HL-60 (cell line): Measurements from ENCODE around the gene ATP8A2.

ENCODE experiments used
- DNase-seq, 2 experiments: peaks; one replicate each; pipeline ENCODE4 v3.0.0-alpha.2; 2010 to 2020; ENCODE audit warnings: low read depth in 1 of 2, low spot score in 1 of 2
- H3K27ac ChIP-seq: fragments of 250-450 bp; sonication (Bioruptor Pico); replicated peaks from 2 replicates; pipeline ENCODE4 v1.5.1; 2020; ENCODE audit warnings: mild to moderate bottlenecking, moderate library complexity
- H3K27me3 ChIP-seq: fragments of 250-450 bp; sonication (Bioruptor Pico); 2 replicates; pipeline ENCODE4 v1.5.1; 2021; ENCODE audit warnings: mild to moderate bottlenecking, moderate library complexity; ENCODE audit not compliant: insufficient read depth, poor library complexity, severe bottlenecking
- H3K4me3 ChIP-seq: replicated peaks from 2 replicates; pipeline ENCODE4 v1.5.1; 2011; ENCODE audit warnings: mild to moderate bottlenecking, control low read depth, low read length; ENCODE audit not compliant: insufficient read depth
- GABPA ChIP-seq: IDR thresholded peaks from 2 replicates; pipeline ENCODE4 v1.6.1; 2012; ENCODE audit warnings: low read depth
- POLR2AphosphoS5 ChIP-seq: IDR thresholded peaks from 2 replicates; pipeline ENCODE4 v1.6.1; 2012; ENCODE audit warnings: low read depth
- SPI1 ChIP-seq: IDR thresholded peaks from 2 replicates; pipeline ENCODE4 v1.6.1; 2012; ENCODE audit warnings: low read depth, mild to moderate bottlenecking, borderline replicate concordance
- TF ChIP-seq, protein P1 (sequence below): IDR thresholded peaks from one replicate; pipeline ENCODE4 v1.5.1; 2011; ENCODE audit warnings: low read length, control low read depth, inconsistent platforms; ENCODE audit not compliant: insufficient read depth
- TF ChIP-seq, protein P2 (sequence below): IDR thresholded peaks from 2 replicates; pipeline ENCODE4 v1.6.1; 2012; ENCODE audit warnings: low read depth; ENCODE audit not compliant: insufficient replicate concordance

ATP8A2 gene

DNA sequence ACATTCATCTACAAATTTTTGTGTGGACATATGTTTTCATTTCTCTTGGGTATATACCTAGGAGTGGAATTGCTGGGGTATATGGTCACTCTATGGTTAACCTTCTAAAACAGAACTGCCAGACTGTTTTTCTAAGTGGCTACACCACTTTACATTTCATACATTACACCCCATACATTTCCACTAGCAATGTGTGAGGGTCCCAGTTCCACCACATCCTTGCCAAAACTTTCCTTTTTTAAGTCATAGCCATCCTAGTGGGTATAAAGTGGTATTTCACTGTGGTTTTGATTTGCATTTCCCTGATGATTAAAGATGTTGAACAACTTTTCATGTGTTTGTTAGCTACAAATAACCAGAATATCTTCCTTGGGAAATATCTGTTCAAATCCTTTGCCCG, 344.0 kb downstream of the ATP8A2 start:
- Histone ChIP-seq H3K27ac (no peak overlapping the region), H3K27me3 (peaks cover 9% of the 10 kb centered on the region), H3K4me3 (no peak overlapping the region)
- TF ChIP-seq GABPA (no peak), POLR2AphosphoS5 (no peak), SPI1 (no peak)
- TF ChIP-seq, protein P1, sequence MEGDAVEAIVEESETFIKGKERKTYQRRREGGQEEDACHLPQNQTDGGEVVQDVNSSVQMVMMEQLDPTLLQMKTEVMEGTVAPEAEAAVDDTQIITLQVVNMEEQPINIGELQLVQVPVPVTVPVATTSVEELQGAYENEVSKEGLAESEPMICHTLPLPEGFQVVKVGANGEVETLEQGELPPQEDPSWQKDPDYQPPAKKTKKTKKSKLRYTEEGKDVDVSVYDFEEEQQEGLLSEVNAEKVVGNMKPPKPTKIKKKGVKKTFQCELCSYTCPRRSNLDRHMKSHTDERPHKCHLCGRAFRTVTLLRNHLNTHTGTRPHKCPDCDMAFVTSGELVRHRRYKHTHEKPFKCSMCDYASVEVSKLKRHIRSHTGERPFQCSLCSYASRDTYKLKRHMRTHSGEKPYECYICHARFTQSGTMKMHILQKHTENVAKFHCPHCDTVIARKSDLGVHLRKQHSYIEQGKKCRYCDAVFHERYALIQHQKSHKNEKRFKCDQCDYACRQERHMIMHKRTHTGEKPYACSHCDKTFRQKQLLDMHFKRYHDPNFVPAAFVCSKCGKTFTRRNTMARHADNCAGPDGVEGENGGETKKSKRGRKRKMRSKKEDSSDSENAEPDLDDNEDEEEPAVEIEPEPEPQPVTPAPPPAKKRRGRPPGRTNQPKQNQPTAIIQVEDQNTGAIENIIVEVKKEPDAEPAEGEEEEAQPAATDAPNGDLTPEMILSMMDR, result no peak
- TF ChIP-seq, protein P2, sequence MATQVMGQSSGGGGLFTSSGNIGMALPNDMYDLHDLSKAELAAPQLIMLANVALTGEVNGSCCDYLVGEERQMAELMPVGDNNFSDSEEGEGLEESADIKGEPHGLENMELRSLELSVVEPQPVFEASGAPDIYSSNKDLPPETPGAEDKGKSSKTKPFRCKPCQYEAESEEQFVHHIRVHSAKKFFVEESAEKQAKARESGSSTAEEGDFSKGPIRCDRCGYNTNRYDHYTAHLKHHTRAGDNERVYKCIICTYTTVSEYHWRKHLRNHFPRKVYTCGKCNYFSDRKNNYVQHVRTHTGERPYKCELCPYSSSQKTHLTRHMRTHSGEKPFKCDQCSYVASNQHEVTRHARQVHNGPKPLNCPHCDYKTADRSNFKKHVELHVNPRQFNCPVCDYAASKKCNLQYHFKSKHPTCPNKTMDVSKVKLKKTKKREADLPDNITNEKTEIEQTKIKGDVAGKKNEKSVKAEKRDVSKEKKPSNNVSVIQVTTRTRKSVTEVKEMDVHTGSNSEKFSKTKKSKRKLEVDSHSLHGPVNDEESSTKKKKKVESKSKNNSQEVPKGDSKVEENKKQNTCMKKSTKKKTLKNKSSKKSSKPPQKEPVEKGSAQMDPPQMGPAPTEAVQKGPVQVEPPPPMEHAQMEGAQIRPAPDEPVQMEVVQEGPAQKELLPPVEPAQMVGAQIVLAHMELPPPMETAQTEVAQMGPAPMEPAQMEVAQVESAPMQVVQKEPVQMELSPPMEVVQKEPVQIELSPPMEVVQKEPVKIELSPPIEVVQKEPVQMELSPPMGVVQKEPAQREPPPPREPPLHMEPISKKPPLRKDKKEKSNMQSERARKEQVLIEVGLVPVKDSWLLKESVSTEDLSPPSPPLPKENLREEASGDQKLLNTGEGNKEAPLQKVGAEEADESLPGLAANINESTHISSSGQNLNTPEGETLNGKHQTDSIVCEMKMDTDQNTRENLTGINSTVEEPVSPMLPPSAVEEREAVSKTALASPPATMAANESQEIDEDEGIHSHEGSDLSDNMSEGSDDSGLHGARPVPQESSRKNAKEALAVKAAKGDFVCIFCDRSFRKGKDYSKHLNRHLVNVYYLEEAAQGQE, result no peak
- DNase-seq, result no peak

DNA sequence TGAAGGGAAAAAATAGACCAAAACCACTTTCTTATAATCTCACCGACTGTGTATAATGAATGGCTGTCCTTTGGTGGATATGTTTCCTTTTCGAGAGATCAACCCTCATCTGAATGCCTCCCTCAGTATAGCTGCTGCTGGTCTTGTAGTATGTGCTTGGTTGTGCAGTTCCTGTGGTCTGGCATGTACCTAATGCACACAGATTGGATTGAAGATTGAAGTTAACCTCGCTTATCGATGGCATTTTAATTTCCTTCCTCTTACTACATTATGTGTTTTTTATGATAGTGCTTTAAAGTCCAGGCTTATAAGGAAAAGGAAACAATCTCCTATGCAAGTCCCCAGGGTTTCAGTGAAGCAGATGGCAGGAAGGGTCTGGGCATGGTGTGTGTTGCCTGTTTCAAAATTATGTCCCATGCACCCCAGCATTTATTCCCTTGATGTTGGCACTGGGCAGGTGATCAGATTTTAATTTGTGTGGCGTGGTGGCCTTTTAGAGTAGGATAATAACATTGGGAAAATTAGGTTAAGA, 346.0 kb downstream of the ATP8A2 start:
- Histone ChIP-seq H3K4me3 (no peak overlapping the region), H3K27me3 (peaks cover 6% of the 10 kb centered on the region), H3K27ac (no peak overlapping the region)
- no peak for DNase-seq
- TF ChIP-seq GABPA (no peak), SPI1 (no peak), POLR2AphosphoS5 (no peak)
- TF ChIP-seq, protein P1, result no peak
- TF ChIP-seq, protein P2, result no peak

DNA sequence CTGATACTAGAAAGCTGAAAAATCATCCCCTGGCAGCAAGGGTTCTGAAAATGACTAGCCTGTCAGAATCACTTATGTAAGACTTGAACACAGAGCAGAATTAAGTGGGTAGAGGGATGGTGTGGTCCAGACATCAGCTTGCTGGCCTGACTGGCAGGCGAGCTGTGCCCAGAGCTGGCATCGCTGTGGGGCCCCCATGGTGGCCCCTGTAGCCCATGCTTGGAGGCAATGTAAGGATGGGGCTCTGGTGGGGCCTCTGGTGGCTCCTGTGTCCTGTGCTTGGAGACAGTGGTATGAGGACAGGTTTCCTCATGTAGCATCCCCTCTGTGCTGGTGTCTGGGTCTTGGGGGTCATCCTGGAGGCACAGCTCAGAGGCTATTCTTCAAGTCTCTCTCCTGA, 347.9 kb downstream of the ATP8A2 start:
- H3K4me3 ChIP-seq, result no peak overlapping the region
- TF ChIP-seq POLR2AphosphoS5 (no peak), GABPA (no peak), SPI1 (no peak)
- TF ChIP-seq, protein P1, result no peak
- TF ChIP-seq, protein P2, result no peak
- H3K27me3 ChIP-seq, result peaks cover 3% of the 10 kb centered on the region
- H3K27ac ChIP-seq, result no peak overlapping the region
- no peak for DNase-seq
